ENCODE data around the gene CCL28. TPM values are rescaled to one million over a fixed set of nuclear protein-coding genes. Genes with fewer than 3 reads are reported as not detected.

CCL28 gene
- total RNA-seq, 1 experiment from 2014 or later: 8.6 TPM

DNA sequence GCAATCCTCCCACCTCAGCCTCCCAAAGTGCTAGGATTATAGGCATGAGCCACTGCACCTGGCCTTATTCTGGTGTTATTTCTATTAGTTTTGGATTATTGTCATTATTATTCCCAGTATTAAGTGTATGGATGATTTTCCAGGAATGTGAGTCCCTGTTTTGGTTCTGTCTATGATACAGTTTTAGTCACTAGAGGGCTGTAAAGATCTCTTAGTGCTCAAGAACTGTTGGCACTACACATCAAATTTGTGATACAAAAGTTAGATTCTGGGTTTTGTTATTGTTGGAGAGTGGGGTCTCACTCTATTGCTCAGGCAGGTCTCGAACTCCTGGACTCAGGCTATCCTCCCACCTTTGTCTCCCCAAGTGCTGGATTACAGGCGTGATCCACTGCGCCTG lies 12.1 kb downstream of the CCL28 start:
- peaks cover 6% of the 10 kb centered on the region for H3K36me3 Mint-ChIP-seq (ENCODE audit: insufficient read depth, unreplicated experiment)
- Histone ChIP-seq H3K27me3 (replicated peaks; ENCODE audit: control insufficient read depth, insufficient read depth, low read length) (no peaks in the 10 kb centered on the region), H3K4me3 (ENCODE audit: low read depth, low read length) (no peak overlapping the region), H3K36me3 (ENCODE audit: control insufficient read depth, insufficient read depth, low read length) (no peaks in the 10 kb centered on the region), H3K4me1 (no peaks in the 10 kb centered on the region; the same call in 1 of the 2 replicates), H3K9me3 (0 out of 2 replicates have a peak, but pooled peaks cover 3% of the 10 kb centered on the region)
- no peak for DNase-seq
- peaks cover 14% of the 10 kb centered on the region for H3K9me3 Mint-ChIP-seq (ENCODE audit: unreplicated experiment)
- BruUV-seq (replicated peaks): no TSS peak
- ChIA-PET CTCF (interaction anchor here (2.1 kb wide), 1 partner anchor 84 kb away, joined by 8 read pairs; the partner anchor contains the start of gene TMEM267), POLR2A (no interaction called here)
- TF ChIP-seq, protein P1, sequence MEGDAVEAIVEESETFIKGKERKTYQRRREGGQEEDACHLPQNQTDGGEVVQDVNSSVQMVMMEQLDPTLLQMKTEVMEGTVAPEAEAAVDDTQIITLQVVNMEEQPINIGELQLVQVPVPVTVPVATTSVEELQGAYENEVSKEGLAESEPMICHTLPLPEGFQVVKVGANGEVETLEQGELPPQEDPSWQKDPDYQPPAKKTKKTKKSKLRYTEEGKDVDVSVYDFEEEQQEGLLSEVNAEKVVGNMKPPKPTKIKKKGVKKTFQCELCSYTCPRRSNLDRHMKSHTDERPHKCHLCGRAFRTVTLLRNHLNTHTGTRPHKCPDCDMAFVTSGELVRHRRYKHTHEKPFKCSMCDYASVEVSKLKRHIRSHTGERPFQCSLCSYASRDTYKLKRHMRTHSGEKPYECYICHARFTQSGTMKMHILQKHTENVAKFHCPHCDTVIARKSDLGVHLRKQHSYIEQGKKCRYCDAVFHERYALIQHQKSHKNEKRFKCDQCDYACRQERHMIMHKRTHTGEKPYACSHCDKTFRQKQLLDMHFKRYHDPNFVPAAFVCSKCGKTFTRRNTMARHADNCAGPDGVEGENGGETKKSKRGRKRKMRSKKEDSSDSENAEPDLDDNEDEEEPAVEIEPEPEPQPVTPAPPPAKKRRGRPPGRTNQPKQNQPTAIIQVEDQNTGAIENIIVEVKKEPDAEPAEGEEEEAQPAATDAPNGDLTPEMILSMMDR (IDR thresholded peaks at IDR 0.05; ENCODE audit: insufficient read depth in 1 of 2, low read depth in 1 of 2, low read length in 1 of 2, severe bottlenecking in 1 of 2, unreplicated experiment in 1 of 2): no peak
- no peak overlapping the region for H3K4me3 Mint-ChIP-seq (ENCODE audit: unreplicated experiment)
- no peak overlapping the region for H3K27ac Mint-ChIP-seq (ENCODE audit: unreplicated experiment)
- H3K27me3 Mint-ChIP-seq (ENCODE audit: insufficient read depth, unreplicated experiment): no peaks in the 10 kb centered on the region
- intact Hi-C loops (cut with micrococcal nuclease; ENCODE audit: unreplicated experiment): no loop called here
- H3K4me1 Mint-ChIP-seq (ENCODE audit: low read depth, unreplicated experiment): no peaks in the 10 kb centered on the region

DNA sequence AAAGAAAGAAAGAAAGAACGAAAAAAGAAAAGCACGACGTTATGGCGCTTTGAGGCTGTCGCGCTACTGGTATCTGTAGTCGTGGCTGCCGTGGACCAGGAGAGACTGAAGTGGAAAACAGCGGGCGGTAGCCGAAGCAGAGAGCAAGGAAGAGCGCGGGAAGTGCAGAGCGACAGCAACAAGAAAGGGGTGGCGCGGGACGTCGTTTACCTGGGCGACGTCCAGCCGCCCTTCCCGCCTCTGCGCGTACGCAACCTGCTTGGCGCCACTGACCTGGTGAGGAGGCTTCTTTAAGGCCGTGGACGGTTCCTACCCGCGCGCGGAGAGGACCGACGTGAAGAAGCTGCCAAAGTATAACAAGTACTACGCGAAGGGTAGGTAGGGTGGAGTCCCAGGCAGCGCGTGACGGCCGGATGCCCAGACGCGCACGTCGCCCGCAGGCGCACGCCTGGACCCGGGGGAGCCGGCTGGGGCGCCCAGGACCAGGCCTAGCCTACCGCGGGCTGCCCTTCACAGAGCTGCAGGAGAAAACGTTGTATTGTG lies 15.4 kb downstream of the CCL28 start:
- ChIA-PET CTCF (interaction anchor here (0.8 to 1.9 kb wide), 5 partner anchors 84 to 276 kb away, joined by 3 to 28 read pairs (median 4); partner anchors contain the start of genes TMEM267 and ZNF131), POLR2A (interaction anchor here (0.5 to 1.0 kb wide), 4 partner anchors 15 to 276 kb away, joined by 3 to 14 read pairs (median 4); partner anchors contain the start of genes HMGCS1 and TMEM267)
- no TSS peak for BruUV-seq (replicated peaks)
- H3K27ac Mint-ChIP-seq (ENCODE audit: unreplicated experiment): peak overlapping the region; percentile 96
- Histone ChIP-seq H3K4me3 (ENCODE audit: low read depth, low read length) (peak overlapping the region; percentile 71), H3K9me3 (no peaks in the 10 kb centered on the region), H3K4me1 (no peaks in the 10 kb centered on the region; the same call in 1 of the 2 replicates), H3K36me3 (ENCODE audit: control insufficient read depth, insufficient read depth, low read length) (no peaks in the 10 kb centered on the region), H3K27me3 (replicated peaks; ENCODE audit: control insufficient read depth, insufficient read depth, low read length) (no peaks in the 10 kb centered on the region)
- H3K27me3 Mint-ChIP-seq (ENCODE audit: insufficient read depth, unreplicated experiment): no peaks in the 10 kb centered on the region
- no peaks in the 10 kb centered on the region for H3K4me1 Mint-ChIP-seq (ENCODE audit: low read depth, unreplicated experiment)
- DNase-seq: peak; percentile 75 to 76
- intact Hi-C loops (cut with micrococcal nuclease; ENCODE audit: unreplicated experiment): loop anchor here (1.0 to 5.0 kb wide), 2 partner anchors 35 to 87 kb away; no protein-coding TSS in a partner anchor
- peak overlapping the region; percentile 94 for H3K4me3 Mint-ChIP-seq (ENCODE audit: unreplicated experiment)
- no peaks in the 10 kb centered on the region for H3K9me3 Mint-ChIP-seq (ENCODE audit: unreplicated experiment)
- TF ChIP-seq, protein P1 (IDR thresholded peaks at IDR 0.05; ENCODE audit: insufficient read depth in 1 of 2, low read depth in 1 of 2, low read length in 1 of 2, severe bottlenecking in 1 of 2, unreplicated experiment in 1 of 2): no peak
- H3K36me3 Mint-ChIP-seq (ENCODE audit: insufficient read depth, unreplicated experiment): peaks cover 6% of the 10 kb centered on the region

DNA sequence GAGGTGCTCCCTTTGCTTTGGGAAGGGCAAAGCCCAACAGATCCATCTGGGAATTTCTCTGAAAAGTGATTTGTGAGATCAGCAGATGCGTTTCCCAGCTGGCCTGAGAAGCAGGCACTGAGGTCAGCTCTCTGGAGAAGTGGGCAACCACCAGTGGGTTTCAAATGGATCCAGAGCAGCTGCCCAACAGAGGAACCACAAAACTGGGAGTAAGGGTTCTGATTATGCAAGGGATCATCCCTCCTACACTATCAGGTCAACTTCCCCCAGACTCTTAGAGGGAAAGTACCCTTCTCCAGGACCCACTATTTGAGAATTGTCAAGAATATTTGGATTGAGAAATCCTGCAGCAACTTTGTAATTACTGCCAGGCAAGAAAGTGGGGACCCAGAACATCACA lies 21.7 kb downstream of the CCL28 start:
- H3K36me3 Mint-ChIP-seq (ENCODE audit: insufficient read depth, unreplicated experiment): no peaks in the 10 kb centered on the region
- no peak overlapping the region for H3K4me3 Mint-ChIP-seq (ENCODE audit: unreplicated experiment)
- no TSS peak for BruUV-seq (replicated peaks)
- H3K36me3 ChIP-seq (ENCODE audit: control insufficient read depth, insufficient read depth, low read length): 0 out of 2 replicates have a peak, but pooled peaks cover 1% of the 10 kb centered on the region
- ChIA-PET CTCF (interaction anchor here (0.6 to 2.4 kb wide), 12 partner anchors 28 to 482 kb away, joined by 3 to 25 read pairs (median 4); partner anchors contain the start of genes HMGCS1, TMEM267 and ZNF131), POLR2A (interaction anchor here (1.5 to 1.6 kb wide), 2 partner anchors 77 to 93 kb away, joined by 5 to 10 read pairs; partner anchors contain the start of genes HMGCS1 and TMEM267)
- H3K27me3 ChIP-seq (replicated peaks; ENCODE audit: control insufficient read depth, insufficient read depth, low read length): no peaks in the 10 kb centered on the region
- no peaks in the 10 kb centered on the region for H3K9me3 Mint-ChIP-seq (ENCODE audit: unreplicated experiment)
- H3K9me3 ChIP-seq: no peaks in the 10 kb centered on the region
- H3K4me3 ChIP-seq (ENCODE audit: low read depth, low read length): no peak overlapping the region
- intact Hi-C loops (cut with micrococcal nuclease; ENCODE audit: unreplicated experiment): no loop called here
- H3K27ac Mint-ChIP-seq (ENCODE audit: unreplicated experiment): no peak overlapping the region
- H3K4me1 Mint-ChIP-seq (ENCODE audit: low read depth, unreplicated experiment): peaks cover 14% of the 10 kb centered on the region
- H3K27me3 Mint-ChIP-seq (ENCODE audit: insufficient read depth, unreplicated experiment): no peaks in the 10 kb centered on the region
- TF ChIP-seq, protein P1 (IDR thresholded peaks at IDR 0.05; ENCODE audit: insufficient read depth in 1 of 2, low read depth in 1 of 2, low read length in 1 of 2, severe bottlenecking in 1 of 2, unreplicated experiment in 1 of 2): no peak
- H3K4me1 ChIP-seq: peaks cover 5% of the 10 kb centered on the region; the same call in 1 of the 2 replicates
- DNase-seq: no peak

All from Caco-2 (cell line).